Measurements from ENCODE around the gene OR6C75.
"Not testable (repeated sequence)": the region's sequence is repeated elsewhere in the genome, so short reads cannot be mapped to it uniquely, and the experiment has no call there.

DNA sequence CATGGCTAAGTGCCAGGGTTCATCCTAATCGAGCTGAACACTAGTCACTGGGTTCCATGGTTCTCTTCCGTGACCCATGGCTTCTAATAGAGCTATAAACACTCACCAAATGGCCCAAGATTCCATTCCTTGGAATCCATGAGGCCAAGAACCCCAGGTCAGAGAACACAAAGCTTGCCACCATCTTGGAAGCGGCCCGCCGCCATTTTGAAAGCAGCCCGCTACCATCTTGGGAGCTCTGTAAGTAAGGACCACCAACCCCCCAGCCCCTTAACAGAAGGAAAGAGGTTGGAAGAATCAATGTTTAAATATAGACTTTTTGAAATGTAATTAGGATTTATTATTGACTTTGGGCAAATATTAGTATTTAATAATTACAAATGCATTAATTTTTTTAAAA lies 37.0 kb upstream of the OR6C75 start:
- TF ChIP-seq CBX3 (IDR thresholded peaks at IDR 0.05; ENCODE audit: low read depth); ELF1 (IDR thresholded peaks at IDR 0.05; ENCODE audit: borderline replicate concordance, low read depth); JUND (IDR thresholded peaks at IDR 0.05); SIN3A (IDR thresholded peaks at IDR 0.05; ENCODE audit: low read depth); RAD21 (IDR thresholded peaks at IDR 0.05; ENCODE audit: low read depth); POLR2AphosphoS5 (IDR thresholded peaks at IDR 0.05; ENCODE audit: low read depth, low read length); EGR1 (IDR thresholded peaks at IDR 0.05; ENCODE audit: low read depth): not testable (repeated sequence)
- TF ChIP-seq, protein P1, sequence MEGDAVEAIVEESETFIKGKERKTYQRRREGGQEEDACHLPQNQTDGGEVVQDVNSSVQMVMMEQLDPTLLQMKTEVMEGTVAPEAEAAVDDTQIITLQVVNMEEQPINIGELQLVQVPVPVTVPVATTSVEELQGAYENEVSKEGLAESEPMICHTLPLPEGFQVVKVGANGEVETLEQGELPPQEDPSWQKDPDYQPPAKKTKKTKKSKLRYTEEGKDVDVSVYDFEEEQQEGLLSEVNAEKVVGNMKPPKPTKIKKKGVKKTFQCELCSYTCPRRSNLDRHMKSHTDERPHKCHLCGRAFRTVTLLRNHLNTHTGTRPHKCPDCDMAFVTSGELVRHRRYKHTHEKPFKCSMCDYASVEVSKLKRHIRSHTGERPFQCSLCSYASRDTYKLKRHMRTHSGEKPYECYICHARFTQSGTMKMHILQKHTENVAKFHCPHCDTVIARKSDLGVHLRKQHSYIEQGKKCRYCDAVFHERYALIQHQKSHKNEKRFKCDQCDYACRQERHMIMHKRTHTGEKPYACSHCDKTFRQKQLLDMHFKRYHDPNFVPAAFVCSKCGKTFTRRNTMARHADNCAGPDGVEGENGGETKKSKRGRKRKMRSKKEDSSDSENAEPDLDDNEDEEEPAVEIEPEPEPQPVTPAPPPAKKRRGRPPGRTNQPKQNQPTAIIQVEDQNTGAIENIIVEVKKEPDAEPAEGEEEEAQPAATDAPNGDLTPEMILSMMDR (IDR thresholded peaks at IDR 0.05 in 2 of 3, conservative IDR thresholded peaks at IDR 0.05 in 1 of 3; ENCODE audit: borderline replicate concordance in 1 of 3, insufficient read depth in 1 of 3, low read depth in 2 of 3, low read length in 2 of 3) = not testable (repeated sequence)
- TF ChIP-seq, protein P2, sequence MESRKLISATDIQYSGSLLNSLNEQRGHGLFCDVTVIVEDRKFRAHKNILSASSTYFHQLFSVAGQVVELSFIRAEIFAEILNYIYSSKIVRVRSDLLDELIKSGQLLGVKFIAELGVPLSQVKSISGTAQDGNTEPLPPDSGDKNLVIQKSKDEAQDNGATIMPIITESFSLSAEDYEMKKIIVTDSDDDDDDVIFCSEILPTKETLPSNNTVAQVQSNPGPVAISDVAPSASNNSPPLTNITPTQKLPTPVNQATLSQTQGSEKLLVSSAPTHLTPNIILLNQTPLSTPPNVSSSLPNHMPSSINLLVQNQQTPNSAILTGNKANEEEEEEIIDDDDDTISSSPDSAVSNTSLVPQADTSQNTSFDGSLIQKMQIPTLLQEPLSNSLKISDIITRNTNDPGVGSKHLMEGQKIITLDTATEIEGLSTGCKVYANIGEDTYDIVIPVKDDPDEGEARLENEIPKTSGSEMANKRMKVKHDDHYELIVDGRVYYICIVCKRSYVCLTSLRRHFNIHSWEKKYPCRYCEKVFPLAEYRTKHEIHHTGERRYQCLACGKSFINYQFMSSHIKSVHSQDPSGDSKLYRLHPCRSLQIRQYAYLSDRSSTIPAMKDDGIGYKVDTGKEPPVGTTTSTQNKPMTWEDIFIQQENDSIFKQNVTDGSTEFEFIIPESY (IDR thresholded peaks at IDR 0.05; ENCODE audit: extremely low read depth, insufficient replicate concordance, low read length) = not testable (repeated sequence)

Measured in HCT116 (cell line).